Ovary (tissue), 9 donors: Measurements from ENCODE around the gene SERTAD4. TPM values are rescaled to one million over a fixed set of nuclear protein-coding genes. Genes with fewer than 3 reads are reported as not detected.

Source experiments
- DNase-seq, 5 donors: peaks; one replicate each; pipeline ENCODE4 v3.0.0-alpha.2; 2019 to 2020
- H3K27ac ChIP-seq, 2 donors: fragments of 200-600 bp; one replicate each; pipeline versions ENCODE4 v1.5.1 to v1.8.0; 2019 to 2022
- H3K27me3 ChIP-seq: fragments of 200-600 bp; one replicate; pipeline ENCODE4 v1.8.0; 2022
- H3K36me3 ChIP-seq: fragments of 200-600 bp; sonication (generic); one replicate; pipeline ENCODE4 v1.5.1; 2019
- H3K4me1 ChIP-seq: one replicate; pipeline ENCODE4 v1.8.1; 2013; ENCODE audit warnings: mild to moderate bottlenecking, moderate library complexity; ENCODE audit not compliant: insufficient read depth
- H3K4me3 ChIP-seq: fragments of 200-600 bp; sonication (generic); one replicate; pipeline ENCODE4 v1.5.1; 2017
- H3K9me3 ChIP-seq, 2 donors: fragments of 200-600 bp in 1 of 2; sonication (generic) in 1 of 2; one replicate each; pipeline versions ENCODE4 v1.5.1 to v1.8.1; 2013 to 2019; ENCODE audit warnings: mild to moderate bottlenecking in 1 of 2, moderate library complexity in 1 of 2
- EP300 ChIP-seq: sonication (generic); formaldehyde crosslinking; IDR thresholded peaks from one replicate; pipeline ENCODE4 v1.6.1; 2017; ENCODE audit warnings: antibody characterized with exemption
- POLR2A ChIP-seq: fragments of 450-650 bp; IDR thresholded peaks from one replicate; pipeline ENCODE4 v1.6.1; 2017; ENCODE audit warnings: antibody characterized with exemption, mild to moderate bottlenecking, moderate library complexity
- WGBS, 3 donors: extraction: QIAGEN DNeasy Blood & Tissue Kit in 1 of 3; methylation state at CpG; one replicate each; pipeline versions ENCODE4 v1.1.5 to v1.1.7; 2013 to 2017; 5-methylcytosine and 5-hydroxymethylcytosine counted together
- intact Hi-C, 4 donors: fragments of 100-400 bp; cut with DNase I; formaldehyde crosslinking; loops; one replicate each; pipeline versions ENCODE4 v1.11.0 to v1.15.1; 2022 to 2023
- polyA plus RNA-seq, 2 donors: library from polyadenylated mRNA; stranded (reverse); fragments of 200-250 nt in 1 of 2; fragments of 350-450 nt in 1 of 2; fragmentation: Illumina TruSeq in 1 of 2; extraction: RNeasy Lipid Tissue Mini Kit (QIAGEN cat#74804) in 1 of 2; gene quantifications; one replicate each; pipeline ENCODE4 v1.2.3, GENCODE V29; 2013 to 2014
- total RNA-seq, 7 donors: library from RNA; depleted of rRNA in 2 of 7; stranded (reverse); fragments of >200 nt in 2 of 7; fragmentation: NEBNext Ultra II Directional in 3 of 7; extraction: Animal tissue kit (Norgen Biotek cat#: 25700) in 3 of 7; gene quantifications; one replicate each; pipeline versions ENCODE4 v1.1.0 to v1.2.4, GENCODE V29; 2016 to 2023
- TF ChIP-seq, protein P1 (sequence below), 3 donors: fragments of 450-650 bp in 2 of 3; fragments of 200-600 bp in 1 of 3; IDR thresholded peaks; one replicate each; pipeline versions ENCODE4 v1.5.1 to v1.8.0; 2016 to 2022; ENCODE audit warnings: antibody characterized with exemption in 3 of 3, mild to moderate bottlenecking in 1 of 3
- donor health status: DM: no; HTN: no; CAD: no; lungs with moderate emphysema.
- donor health status: DM: no; HTN: no; CAD: no.
- donor health status: Bipolar disorder and iron deficiency.
- donor health status: DM: yes; HTN: yes; CAD: no.
- donor health status: DM: no; HTN: no; CAD: no.
- donor health status: DM: yes; HTN: yes; CAD: no.

The SERTAD4 gene
- total and polyA plus RNA-seq, 9 donors: 1.8 to 6.5 (median 2.1) TPM

DNA sequence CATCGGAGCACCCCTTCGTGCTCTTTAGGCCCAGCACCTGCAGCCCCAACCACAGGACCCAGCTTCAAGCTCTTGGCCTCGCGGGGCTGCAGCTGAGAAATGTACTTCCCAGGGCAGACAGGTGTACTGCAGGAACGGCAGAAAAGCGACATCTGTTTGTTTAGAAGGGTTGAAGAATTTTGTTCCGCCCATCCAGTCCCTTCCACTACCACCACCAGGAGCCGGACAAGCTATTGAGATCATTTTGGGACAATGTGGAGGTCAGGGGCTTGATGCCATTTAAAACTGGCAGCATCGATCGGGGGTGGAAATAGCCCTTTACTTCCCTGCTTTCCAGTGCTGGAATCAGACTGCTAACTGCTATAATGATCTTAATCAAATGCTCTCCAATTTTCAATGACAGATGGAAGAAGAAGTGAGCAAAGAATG, 1.7 kb downstream of the SERTAD4 start:
- intact Hi-C loops: no loop called here
- Histone ChIP-seq H3K27ac (peak overlapping the region in 1 of 2 donors; percentile 76), H3K4me3 (peak overlapping the region; percentile 68), H3K4me1 (peaks cover 10% of the 10 kb centered on the region), H3K9me3 (no peaks in the 10 kb centered on the region), H3K27me3 (no peaks in the 10 kb centered on the region), H3K36me3 (no peaks in the 10 kb centered on the region)
- WGBS, 3 donors: 69 to 73% (median 71%) methylated on average over 10 of the region's 10 CpGs
- DNase-seq: no peak
- TF ChIP-seq EP300 (no peak), POLR2A (no peak)
- TF ChIP-seq, protein P1, sequence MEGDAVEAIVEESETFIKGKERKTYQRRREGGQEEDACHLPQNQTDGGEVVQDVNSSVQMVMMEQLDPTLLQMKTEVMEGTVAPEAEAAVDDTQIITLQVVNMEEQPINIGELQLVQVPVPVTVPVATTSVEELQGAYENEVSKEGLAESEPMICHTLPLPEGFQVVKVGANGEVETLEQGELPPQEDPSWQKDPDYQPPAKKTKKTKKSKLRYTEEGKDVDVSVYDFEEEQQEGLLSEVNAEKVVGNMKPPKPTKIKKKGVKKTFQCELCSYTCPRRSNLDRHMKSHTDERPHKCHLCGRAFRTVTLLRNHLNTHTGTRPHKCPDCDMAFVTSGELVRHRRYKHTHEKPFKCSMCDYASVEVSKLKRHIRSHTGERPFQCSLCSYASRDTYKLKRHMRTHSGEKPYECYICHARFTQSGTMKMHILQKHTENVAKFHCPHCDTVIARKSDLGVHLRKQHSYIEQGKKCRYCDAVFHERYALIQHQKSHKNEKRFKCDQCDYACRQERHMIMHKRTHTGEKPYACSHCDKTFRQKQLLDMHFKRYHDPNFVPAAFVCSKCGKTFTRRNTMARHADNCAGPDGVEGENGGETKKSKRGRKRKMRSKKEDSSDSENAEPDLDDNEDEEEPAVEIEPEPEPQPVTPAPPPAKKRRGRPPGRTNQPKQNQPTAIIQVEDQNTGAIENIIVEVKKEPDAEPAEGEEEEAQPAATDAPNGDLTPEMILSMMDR (IDR thresholded peaks at IDR 0.05): no peak

DNA sequence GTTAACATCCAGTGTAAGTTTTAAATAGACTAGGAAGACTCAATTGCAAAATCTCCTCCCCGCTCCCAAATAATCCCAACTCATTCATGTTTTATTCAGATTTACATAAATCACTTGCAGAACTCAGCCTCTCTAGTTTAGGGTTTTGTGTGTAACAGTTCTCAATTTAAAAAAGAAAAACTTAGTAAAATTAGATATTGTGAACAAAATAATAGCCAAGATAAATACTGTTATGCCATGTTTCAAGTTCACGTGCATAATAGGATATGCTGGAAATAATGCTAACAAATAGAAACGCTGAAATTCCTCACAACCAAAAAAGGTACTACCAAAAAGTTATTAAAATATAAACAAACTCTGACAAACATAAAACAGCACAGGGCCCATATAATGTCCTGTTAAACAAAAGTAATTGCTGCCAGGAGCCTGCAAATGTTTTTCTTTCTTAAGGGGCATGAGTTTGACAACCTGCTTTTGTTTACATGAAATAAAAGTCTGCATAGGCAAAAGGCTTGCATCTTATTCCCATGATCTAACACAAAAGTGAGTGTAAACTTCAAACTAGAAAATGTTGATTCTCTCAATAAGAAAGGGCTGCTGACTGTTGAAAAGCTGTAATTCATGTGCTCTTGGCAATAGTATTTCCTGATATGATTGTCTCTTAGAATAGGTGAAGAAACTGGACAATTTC, 2.9 kb downstream of the SERTAD4 start:
- H3K9me3 ChIP-seq: no peaks in the 10 kb centered on the region
- DNase-seq: no peak
- TF ChIP-seq, protein P1 (IDR thresholded peaks at IDR 0.05): no peak
- no peak for TF ChIP-seq POLR2A
- no peak for TF ChIP-seq EP300
- H3K27me3 ChIP-seq: no peaks in the 10 kb centered on the region
- peak overlapping the region in 1 of 2 donors; percentile 80 for H3K27ac ChIP-seq
- 62 to 66% (median 62%) methylated on average over 3 of the region's 3 CpGs for WGBS, 3 donors
- no peaks in the 10 kb centered on the region for H3K36me3 ChIP-seq
- H3K4me1 ChIP-seq: peaks cover 10% of the 10 kb centered on the region
- intact Hi-C loops: no loop called here
- no peak overlapping the region for H3K4me3 ChIP-seq

DNA sequence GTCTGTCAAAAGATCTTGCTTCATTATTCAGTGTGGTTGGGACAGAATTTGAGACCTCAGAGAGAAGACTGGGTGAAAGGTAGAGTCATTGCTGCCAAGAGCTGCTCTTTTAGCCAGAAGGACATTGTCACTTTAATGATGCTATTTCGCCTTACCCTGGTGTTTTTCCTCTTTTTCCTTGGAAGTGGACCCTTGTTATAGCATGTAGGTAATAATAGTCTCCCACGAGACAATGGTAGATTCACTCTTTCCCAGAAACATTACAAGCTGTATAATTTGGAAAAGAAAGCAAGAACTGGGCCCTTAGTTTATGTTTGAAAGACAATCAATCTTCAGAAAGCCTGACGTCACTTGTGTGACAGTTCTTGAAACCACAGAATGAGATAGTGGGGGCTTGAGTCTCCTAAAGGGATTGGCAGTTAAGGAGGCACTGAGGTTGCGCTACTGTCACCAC, 3.8 kb downstream of the SERTAD4 start:
- Histone ChIP-seq H3K4me3 (no peak overlapping the region), H3K36me3 (no peaks in the 10 kb centered on the region), H3K27me3 (no peaks in the 10 kb centered on the region), H3K9me3 (no peaks in the 10 kb centered on the region), H3K4me1 (peaks cover 10% of the 10 kb centered on the region), H3K27ac (peak overlapping the region; percentile 2 to 80)
- DNase-seq: no peak
- intact Hi-C loops: no loop called here
- TF ChIP-seq, protein P1 (IDR thresholded peaks at IDR 0.05): no peak
- TF ChIP-seq POLR2A (no peak), EP300 (no peak)
- WGBS, 3 donors: 60 to 72% (median 65%) methylated on average over 4 of the region's 4 CpGs

DNA sequence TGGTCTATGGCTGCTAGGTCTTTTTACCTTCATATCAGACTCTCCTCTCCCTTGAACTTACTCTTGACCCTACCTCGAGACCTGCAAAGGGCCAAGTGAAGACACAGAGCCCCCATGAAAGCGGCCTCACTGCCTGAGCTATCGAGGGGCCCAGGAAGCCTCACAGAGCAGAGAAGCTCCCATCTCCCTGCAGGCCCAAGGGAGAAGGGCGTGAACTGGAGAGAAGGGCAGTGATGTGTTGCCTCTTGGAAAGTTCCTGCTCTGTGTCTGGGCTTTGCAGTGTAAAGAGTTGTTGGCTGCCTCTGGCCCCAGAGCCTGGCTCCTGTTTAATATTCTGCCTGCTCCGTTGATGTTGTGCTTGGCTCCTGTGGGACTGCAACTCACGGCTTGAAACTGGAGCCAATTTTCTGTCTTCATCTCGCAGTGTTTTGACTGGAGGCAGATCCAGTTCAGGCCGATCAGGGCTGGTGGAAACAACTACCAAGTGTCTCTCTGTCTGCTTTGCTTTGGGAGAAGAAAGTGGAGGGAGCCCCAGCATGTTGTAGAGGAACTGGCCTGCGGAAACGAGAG, 4.3 kb downstream of the SERTAD4 start:
- TF ChIP-seq, protein P1 (IDR thresholded peaks at IDR 0.05): no peak
- no peak for TF ChIP-seq EP300
- TF ChIP-seq POLR2A: no peak
- intact Hi-C loops: no loop called here
- DNase-seq: peak; percentile 66 to 73 (median 71)

More for the DNA sequence above, 4.3 kb downstream of the SERTAD4 start:
- Histone ChIP-seq H3K36me3 (no peaks in the 10 kb centered on the region), H3K4me1 (peaks cover 10% of the 10 kb centered on the region), H3K9me3 (no peaks in the 10 kb centered on the region), H3K4me3 (peak overlapping the region; percentile 10), H3K27ac (peak overlapping the region; percentile 2 to 80), H3K27me3 (no peaks in the 10 kb centered on the region)
- 5 to 14% (median 9%) methylated on average over 10 of the region's 10 CpGs for WGBS, 3 donors
